H1 (cell line): ENCODE results near the gene PIGL. TPM values are rescaled to one million over a fixed set of nuclear protein-coding genes. Genes with fewer than 3 reads are reported as not detected.

Experiments
- ASH2L ChIP-seq: fragments of 200-600, 300-600 bp; sonication (generic); IDR thresholded peaks from one replicate; pipeline ENCODE4 v1.7.1; 2017; ENCODE audit warnings: low read length
- CBX5 ChIP-seq: fragments of 300-800, 300-1000 bp; sonication (generic); IDR thresholded peaks from 2 replicates; pipeline ENCODE4 v1.7.1; 2016; ENCODE audit warnings: antibody characterized with exemption, low read length, low read depth
- CHD2 ChIP-seq: IDR thresholded peaks from 2 replicates; pipeline ENCODE4 v1.6.1; 2012; ENCODE audit warnings: low read length, improper control_type of control experiment
- EGR1 ChIP-seq: IDR thresholded peaks from 2 replicates; pipeline ENCODE4 v1.6.1; 2011; ENCODE audit warnings: low read depth, low read length, borderline replicate concordance
- EZH2 ChIP-seq: fragments of 200-600 bp; sonication (generic); IDR thresholded peaks from 2 replicates; pipeline ENCODE4 v1.7.1; 2012; ENCODE audit warnings: low read depth, mild to moderate bottlenecking, moderate library complexity, low read length, inconsistent platforms; ENCODE audit not compliant: severe bottlenecking
- FOSL1 ChIP-seq: IDR thresholded peaks from 2 replicates; pipeline ENCODE4 v1.6.1; 2011; ENCODE audit warnings: mild to moderate bottlenecking, low read depth, low read length, moderate library complexity; ENCODE audit not compliant: insufficient read depth
- GABPA ChIP-seq: IDR thresholded peaks from 2 replicates; pipeline ENCODE4 v1.6.1; 2011; ENCODE audit warnings: mild to moderate bottlenecking, low read length, moderate library complexity, borderline replicate concordance; ENCODE audit not compliant: insufficient read depth
- GTF2F1 ChIP-seq: IDR thresholded peaks from 2 replicates; pipeline ENCODE4 v1.6.1; 2012; ENCODE audit warnings: low read depth, low read length, improper control_type of control experiment, borderline replicate concordance
- JUND ChIP-seq: IDR thresholded peaks from 2 replicates; pipeline ENCODE4 v1.6.1; 2011; ENCODE audit warnings: mild to moderate bottlenecking, improper control_type of control experiment, low read length
- POLR2A ChIP-seq, 2 experiments: IDR thresholded peaks; 1 replicate in 1 of 2; 2 replicates in 1 of 2; pipeline ENCODE4 v1.6.1; 2011; ENCODE audit warnings: low read depth in 2 of 2, low read length in 2 of 2, mild to moderate bottlenecking in 2 of 2; ENCODE audit errors: control extremely low read depth in 1 of 2
- RAD21 ChIP-seq, 2 experiments: IDR thresholded peaks in 1 of 2; conservative IDR thresholded peaks in 1 of 2; 2 replicates each; pipeline ENCODE4 v1.6.1; 2011; ENCODE audit warnings: low read depth in 2 of 2, low read length in 2 of 2, improper control_type of control experiment in 1 of 2, inconsistent platforms in 1 of 2, mild to moderate bottlenecking in 1 of 2, moderate library complexity in 1 of 2
- RBBP5 ChIP-seq: IDR thresholded peaks from 2 replicates; pipeline ENCODE4 v1.7.1; 2012; ENCODE audit warnings: low read depth, mild to moderate bottlenecking, inconsistent platforms, low read length, moderate library complexity, borderline replicate concordance
- SIN3A ChIP-seq, 2 experiments: IDR thresholded peaks in 1 of 2; conservative IDR thresholded peaks in 1 of 2; 2 replicates each; pipeline ENCODE4 v1.6.1; 2011 to 2012; ENCODE audit warnings: low read length in 2 of 2, improper control_type of control experiment in 1 of 2, low read depth in 1 of 2, mild to moderate bottlenecking in 1 of 2
- TAF1 ChIP-seq: IDR thresholded peaks from 2 replicates; pipeline ENCODE4 v1.6.1; 2011; ENCODE audit warnings: mild to moderate bottlenecking, low read depth, low read length
- TBP ChIP-seq: IDR thresholded peaks from 2 replicates; pipeline ENCODE4 v1.6.1; 2011; ENCODE audit warnings: low read depth, low read length, improper control_type of control experiment
- TEAD4 ChIP-seq: IDR thresholded peaks from 2 replicates; pipeline ENCODE4 v1.6.1; 2012; ENCODE audit warnings: low read depth, low read length, inconsistent platforms, mixed read lengths
- USF2 ChIP-seq: IDR thresholded peaks from 2 replicates; pipeline ENCODE4 v1.6.1; 2011; ENCODE audit warnings: low read length, improper control_type of control experiment
- ZNF274 ChIP-seq: IDR thresholded peaks from 2 replicates; pipeline ENCODE4 v1.7.0; 2012; ENCODE audit warnings: low read length, borderline replicate concordance; ENCODE audit errors: extremely low read depth
- polyA plus RNA-seq, 7 experiments: library from polyadenylated mRNA; depleted of rRNA in 3 of 7; stranded (reverse) in 5 of 7; unstranded in 2 of 7; fragments of >200 nt in 5 of 7; fragments of 200-250 nt in 2 of 7; gene quantifications; 1 replicate in 5 of 7; 2 replicates in 1 of 7; 4 replicates in 1 of 7; pipeline versions ENCODE4 v1.2.1 to v1.2.3, GENCODE V29; 2011 to 2013; ENCODE audit warnings: missing spikeins in 2 of 7, mixed read lengths in 2 of 7
- total RNA-seq: library from RNA; stranded (reverse); fragmentation: NEBNext Ultra II Directional; extraction: Animal tissue kit (Norgen Biotek cat#: 25700); gene quantifications from 2 replicates; pipeline ENCODE4 v1.2.1, GENCODE V29; 2021
- TF ChIP-seq, protein P1 (sequence below): IDR thresholded peaks from 2 replicates; pipeline ENCODE4 v1.6.1; 2012; ENCODE audit warnings: inconsistent platforms
- TF ChIP-seq, protein P2 (sequence below), 3 experiments: IDR thresholded peaks; 1 replicate in 2 of 3; 2 replicates in 1 of 3; pipeline versions ENCODE4 v1.5.1 to v1.6.1; 2011; ENCODE audit warnings: low read length in 3 of 3, mild to moderate bottlenecking in 3 of 3, inconsistent platforms in 2 of 3, low read depth in 1 of 3, moderate library complexity in 1 of 3; ENCODE audit not compliant: insufficient read depth in 1 of 3; ENCODE audit errors: control extremely low read depth in 1 of 3

The PIGL gene
- total and polyA plus RNA-seq, 2 of the 8 experiments (the other 6 are each of a cell fraction or from before 2014, with no cell fraction given), result 28.4 to 30.8 TPM

DNA sequence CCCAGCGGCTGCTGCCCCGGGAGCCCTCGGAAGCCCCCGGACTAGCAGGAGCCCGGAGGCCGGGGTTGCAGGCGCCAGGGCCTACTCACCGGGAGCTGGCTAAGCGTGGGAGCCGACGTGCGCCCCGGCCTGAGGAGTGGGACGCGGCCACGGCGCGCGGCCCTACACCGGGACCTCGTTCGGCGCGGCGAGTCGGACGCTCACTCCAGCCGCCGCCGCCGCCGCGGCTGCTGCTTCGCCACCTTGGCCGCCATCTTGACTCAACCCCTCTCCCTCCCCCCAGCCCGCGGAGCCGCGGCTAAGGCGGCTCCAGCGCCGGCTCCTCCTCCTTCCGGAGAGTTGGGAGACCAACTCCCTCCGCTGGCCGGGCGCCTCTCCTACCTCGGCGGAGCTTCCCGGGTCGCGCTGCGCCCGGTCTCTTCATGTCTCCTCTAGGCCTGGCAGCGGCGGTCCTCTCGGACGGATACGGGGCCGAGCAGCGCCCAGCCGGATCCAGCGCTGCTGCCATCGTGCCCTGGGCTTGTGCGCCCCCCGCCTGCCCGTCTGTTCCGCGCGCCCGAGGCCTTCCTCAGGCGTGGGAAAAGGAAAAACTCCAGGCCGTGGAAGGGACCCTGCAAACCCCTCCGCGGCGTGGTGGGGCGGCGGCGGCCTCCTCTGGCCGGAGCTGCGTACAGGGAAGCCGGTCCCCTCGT is 1.6 kb upstream of the PIGL start, which contains the start of gene NCOR1 (continued):
- no peak for TF ChIP-seq GABPA
- no peak for TF ChIP-seq CBX5
- no peak for TF ChIP-seq GTF2F1
- TF ChIP-seq TEAD4, result no peak
- TF ChIP-seq POLR2A (IDR thresholded peaks at IDR 0.05; ENCODE audit: control extremely low read depth in 1 of 2, low read depth in 2 of 2, low read length in 2 of 2), result peak; percentile 88 to 94
- peak; percentile 96 for TF ChIP-seq TAF1
- TF ChIP-seq SIN3A (conservative IDR thresholded peaks at IDR 0.05 in 1 of 2, IDR thresholded peaks at IDR 0.05 in 1 of 2; ENCODE audit: low read depth in 1 of 2, low read length in 2 of 2), result peak in 1 of 2 experiments; percentile 39; a peak in 2 of 4 replicates
- no peak for TF ChIP-seq EGR1
- peak; percentile 90 for TF ChIP-seq TBP
- TF ChIP-seq RAD21 (IDR thresholded peaks at IDR 0.05 in 1 of 2, conservative IDR thresholded peaks at IDR 0.05 in 1 of 2; ENCODE audit: low read depth in 2 of 2, low read length in 2 of 2), result peak; percentile 14 to 40; a peak in 2 of 4 replicates
- no peak for TF ChIP-seq ZNF274
- no peak for TF ChIP-seq USF2
- TF ChIP-seq, protein P1, sequence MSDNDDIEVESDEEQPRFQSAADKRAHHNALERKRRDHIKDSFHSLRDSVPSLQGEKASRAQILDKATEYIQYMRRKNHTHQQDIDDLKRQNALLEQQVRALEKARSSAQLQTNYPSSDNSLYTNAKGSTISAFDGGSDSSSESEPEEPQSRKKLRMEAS, result peak; percentile 53
- TF ChIP-seq FOSL1, result 0 out of 2 replicates have a peak, but pooled peaks have one; percentile 3
- TF ChIP-seq, protein P2, sequence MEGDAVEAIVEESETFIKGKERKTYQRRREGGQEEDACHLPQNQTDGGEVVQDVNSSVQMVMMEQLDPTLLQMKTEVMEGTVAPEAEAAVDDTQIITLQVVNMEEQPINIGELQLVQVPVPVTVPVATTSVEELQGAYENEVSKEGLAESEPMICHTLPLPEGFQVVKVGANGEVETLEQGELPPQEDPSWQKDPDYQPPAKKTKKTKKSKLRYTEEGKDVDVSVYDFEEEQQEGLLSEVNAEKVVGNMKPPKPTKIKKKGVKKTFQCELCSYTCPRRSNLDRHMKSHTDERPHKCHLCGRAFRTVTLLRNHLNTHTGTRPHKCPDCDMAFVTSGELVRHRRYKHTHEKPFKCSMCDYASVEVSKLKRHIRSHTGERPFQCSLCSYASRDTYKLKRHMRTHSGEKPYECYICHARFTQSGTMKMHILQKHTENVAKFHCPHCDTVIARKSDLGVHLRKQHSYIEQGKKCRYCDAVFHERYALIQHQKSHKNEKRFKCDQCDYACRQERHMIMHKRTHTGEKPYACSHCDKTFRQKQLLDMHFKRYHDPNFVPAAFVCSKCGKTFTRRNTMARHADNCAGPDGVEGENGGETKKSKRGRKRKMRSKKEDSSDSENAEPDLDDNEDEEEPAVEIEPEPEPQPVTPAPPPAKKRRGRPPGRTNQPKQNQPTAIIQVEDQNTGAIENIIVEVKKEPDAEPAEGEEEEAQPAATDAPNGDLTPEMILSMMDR (IDR thresholded peaks at IDR 0.05; ENCODE audit: control extremely low read depth in 1 of 3, insufficient read depth in 1 of 3, low read depth in 1 of 3, low read length in 3 of 3), result peak in 2 of 3 experiments; percentile 9 to 21; a peak in 2 of 4 replicates
- no peak for TF ChIP-seq JUND
- no peak for TF ChIP-seq EZH2
- TF ChIP-seq CHD2, result no peak; the same call in 1 of the 2 replicates
- peak; percentile 90 for TF ChIP-seq ASH2L
- peak; percentile 99 for TF ChIP-seq RBBP5
